Fibroblast of the aortic adventitia (primary cell): ENCODE results near the gene ATOH1. TPM values are rescaled to one million over a fixed set of nuclear protein-coding genes. Genes with fewer than 3 reads are reported as not detected.

ENCODE experiments used
- DNase-seq: peaks from one replicate; pipeline ENCODE4 v3.0.0-alpha.2; 2010; ENCODE audit warnings: low read depth
- H3K4me3 ChIP-seq: 2 replicates; pipeline ENCODE4 v1.5.1; 2011; ENCODE audit warnings: low read depth, mild to moderate bottlenecking, control low read depth, low read length, moderate library complexity
- CTCF ChIP-seq: IDR thresholded peaks from 2 replicates; pipeline ENCODE4 v1.5.1; 2011; ENCODE audit warnings: mild to moderate bottlenecking, low read length, control low read depth, inconsistent platforms; ENCODE audit not compliant: insufficient read depth
- total RNA-seq: library from RNA; depleted of rRNA; stranded (reverse); fragments of >200 nt; gene quantifications from 2 replicates; pipeline ENCODE4 v1.2.3, GENCODE V29; 2012; ENCODE audit warnings: low replicate concordance

ATOH1 gene
- total RNA-seq, 1 donor, result not detected

- H3K4me3 ChIP-seq, result no peak overlapping the region
- no peak for DNase-seq
- TF ChIP-seq CTCF, result no peak
Observed at GRCh38 chr4:93814722-93815121, 13.8 kb upstream of the ATOH1 start.

DNA sequence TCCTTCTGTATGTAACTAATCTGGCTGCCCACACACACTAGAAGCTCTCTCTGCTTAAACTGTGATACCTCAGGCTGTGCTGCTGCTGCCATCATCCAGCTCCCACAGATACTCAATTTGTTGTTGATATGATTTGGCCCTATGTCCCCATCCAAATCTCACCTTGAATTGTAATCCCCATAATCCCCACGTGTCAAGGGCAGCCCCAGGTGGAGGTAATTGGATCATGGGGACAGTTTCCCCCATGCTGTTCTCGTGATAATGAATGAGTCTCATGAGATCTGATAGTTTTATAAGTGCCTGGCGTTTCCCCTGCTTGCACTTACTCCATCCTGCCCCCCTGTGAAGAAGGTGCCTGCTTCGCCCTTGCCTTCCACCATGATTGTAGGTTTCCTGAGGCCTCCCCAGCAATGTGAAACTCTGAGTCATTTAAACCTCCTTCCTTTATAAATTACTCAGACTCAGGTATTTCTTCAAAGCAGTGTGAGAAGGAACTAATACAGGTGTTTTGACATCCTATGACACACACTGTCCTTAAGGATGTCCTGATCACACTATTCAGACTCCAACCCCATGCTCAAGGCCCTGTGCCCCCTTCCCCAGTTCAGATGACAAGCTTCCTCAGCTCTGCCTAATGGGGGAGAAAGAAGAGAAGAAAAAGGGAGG lies 2.9 kb upstream of the ATOH1 start:
- no peak for DNase-seq
- TF ChIP-seq CTCF, result no peak
- H3K4me3 ChIP-seq, result no peak overlapping the region

DNA sequence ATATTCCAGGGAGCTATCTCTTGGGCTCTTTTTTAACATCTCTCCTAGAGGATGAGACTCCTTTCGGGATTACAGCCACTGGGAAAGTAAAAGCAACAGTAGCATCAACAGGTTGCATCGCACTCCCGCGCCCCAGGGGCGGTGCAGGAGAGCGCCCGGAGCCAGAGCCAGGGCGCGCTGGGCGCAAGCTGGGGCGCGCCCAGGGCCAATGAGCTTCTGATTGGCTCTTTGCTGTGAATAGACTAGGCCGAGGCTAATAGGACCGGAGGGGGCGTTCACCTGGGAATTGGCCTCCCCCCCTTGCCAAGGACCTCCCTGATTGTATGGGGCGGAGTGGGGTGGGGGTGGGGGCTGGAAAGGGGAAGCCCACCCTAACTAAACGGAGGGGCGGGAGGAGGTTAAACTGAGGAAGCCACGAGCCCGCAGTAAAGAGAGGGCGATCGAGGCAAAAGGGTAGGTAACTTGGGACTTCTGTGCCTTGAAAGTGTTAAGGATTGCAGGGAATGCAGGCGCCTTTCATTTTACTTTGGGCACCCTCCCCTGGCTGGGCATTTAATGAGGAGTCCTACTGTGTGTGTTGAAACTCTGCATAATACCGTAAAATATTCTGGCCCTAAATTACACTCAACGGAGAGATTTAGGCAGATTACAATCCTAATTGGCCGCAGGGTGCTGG lies 1.1 kb upstream of the ATOH1 start:
- H3K4me3 ChIP-seq, result no peak overlapping the region
- TF ChIP-seq CTCF, result no peak
- DNase-seq, result no peak

GRCh38 chr4:93828995-93829819 lies 654 bp downstream of the ATOH1 start:
- no peak overlapping the region for H3K4me3 ChIP-seq
- no peak for DNase-seq
- no peak for TF ChIP-seq CTCF

DNA sequence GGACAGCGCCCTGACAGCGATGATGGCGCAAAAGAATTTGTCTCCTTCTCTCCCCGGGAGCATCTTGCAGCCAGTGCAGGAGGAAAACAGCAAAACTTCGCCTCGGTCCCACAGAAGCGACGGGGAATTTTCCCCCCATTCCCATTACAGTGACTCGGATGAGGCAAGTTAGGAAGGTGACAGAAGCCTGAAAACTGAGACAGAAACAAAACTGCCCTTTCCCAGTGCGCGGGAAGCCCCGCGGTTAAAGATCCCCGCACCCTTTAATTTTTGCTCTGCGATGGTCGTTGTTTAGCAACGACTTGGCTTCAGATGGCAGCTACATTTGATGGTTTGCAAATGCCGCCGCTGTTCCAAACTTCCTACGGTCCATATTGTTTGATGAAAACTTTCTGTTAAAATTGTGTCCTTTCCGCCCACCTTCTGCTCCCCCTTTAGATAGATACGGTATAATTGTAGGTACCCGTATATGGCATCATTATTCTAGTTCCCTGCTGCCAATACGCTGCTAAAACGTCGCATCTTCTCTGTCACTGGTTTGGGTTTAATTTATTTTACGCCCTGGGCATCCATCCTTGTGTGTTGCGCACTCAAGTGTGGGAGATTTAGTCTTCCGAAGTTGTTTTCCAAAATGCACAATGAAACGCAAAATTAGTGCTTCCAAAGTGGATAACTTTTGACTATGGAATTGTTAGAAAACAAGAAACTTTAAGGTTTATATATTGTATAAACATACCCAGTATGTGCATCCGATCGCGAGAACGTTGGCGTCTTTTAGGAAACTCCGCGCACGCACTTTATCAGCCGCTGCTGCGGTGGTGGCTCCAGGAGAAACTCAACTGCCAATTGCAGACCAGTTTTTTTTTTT lies 1.5 kb downstream of the ATOH1 start:
- DNase-seq, result no peak
- no peak for TF ChIP-seq CTCF
- H3K4me3 ChIP-seq, result no peak overlapping the region

DNA sequence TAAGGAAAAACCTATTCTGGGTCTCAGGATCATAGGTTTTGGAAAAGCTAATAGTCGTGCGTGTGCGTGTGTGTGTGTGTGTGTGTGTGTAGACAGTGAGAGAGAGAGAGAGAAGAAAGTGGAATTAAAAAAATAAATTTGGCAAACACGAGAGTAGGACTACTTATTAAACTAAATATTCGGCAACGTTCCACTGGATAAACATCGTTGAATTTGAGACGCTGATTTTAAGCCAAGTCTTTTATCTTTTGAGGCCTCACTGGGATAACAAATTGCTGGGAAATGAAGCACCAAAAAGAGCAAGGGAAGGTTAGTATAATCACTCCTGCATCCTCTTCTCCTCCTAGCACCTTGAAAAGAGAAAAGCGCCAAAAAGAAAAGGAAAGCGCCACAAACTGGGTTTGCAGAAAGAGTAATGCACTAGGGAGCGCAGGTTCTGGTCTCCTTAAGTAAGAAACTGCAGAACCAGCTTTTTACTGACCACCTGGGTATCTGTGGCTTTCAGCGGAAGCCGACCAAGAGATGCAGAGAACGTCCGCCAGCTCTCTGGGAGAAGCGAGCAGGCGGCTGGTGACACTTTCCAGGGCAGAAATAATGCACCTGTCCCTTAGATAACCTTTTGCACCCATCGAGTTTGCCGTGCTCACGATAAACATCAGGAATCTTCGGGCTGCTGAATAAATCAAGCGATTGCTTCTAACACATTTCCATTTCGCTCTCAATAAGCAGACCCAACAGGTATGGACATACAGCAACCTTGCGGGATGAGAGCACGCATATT lies 3.4 kb downstream of the ATOH1 start:
- H3K4me3 ChIP-seq, result no peak overlapping the region
- TF ChIP-seq CTCF, result no peak
- no peak for DNase-seq
